Measurements from ENCODE around the gene RPS6KL1. TPM values are rescaled to one million over a fixed set of nuclear protein-coding genes. Genes with fewer than 3 reads are reported as not detected.

The RPS6KL1 gene
- total RNA-seq, 1 donor from 2014 or later, result 0.97 TPM

- no peak for DNase-seq (ENCODE audit: extremely low spot score, unreplicated experiment)
- H3K4me3 Mint-ChIP-seq (ENCODE audit: unreplicated experiment), result no peak overlapping the region
- H3K27me3 Mint-ChIP-seq (ENCODE audit: unreplicated experiment), result peaks cover 2% of the 10 kb centered on the region
- TF ChIP-seq CTCF (IDR thresholded peaks at IDR 0.05), result no peak
- no peak overlapping the region for H3K27ac Mint-ChIP-seq (ENCODE audit: unreplicated experiment)
- no peaks in the 10 kb centered on the region for H3K9me3 Mint-ChIP-seq (ENCODE audit: unreplicated experiment)
- peaks cover 25% of the 10 kb centered on the region for H3K4me1 Mint-ChIP-seq (ENCODE audit: unreplicated experiment)
- H3K36me3 Mint-ChIP-seq (ENCODE audit: unreplicated experiment), result no peaks in the 10 kb centered on the region
Measured at GRCh38 chr14:74938531-74939495, 15.8 kb upstream of the RPS6KL1 start.

- DNase-seq (ENCODE audit: extremely low spot score, unreplicated experiment), result no peak
- Mint-ChIP-seq H3K4me1 (ENCODE audit: unreplicated experiment) (peaks cover 32% of the 10 kb centered on the region), H3K4me3 (ENCODE audit: unreplicated experiment) (no peak overlapping the region), H3K27me3 (ENCODE audit: unreplicated experiment) (peaks cover 10% of the 10 kb centered on the region), H3K9me3 (ENCODE audit: unreplicated experiment) (no peaks in the 10 kb centered on the region), H3K27ac (ENCODE audit: unreplicated experiment) (no peak overlapping the region), H3K36me3 (ENCODE audit: unreplicated experiment) (no peaks in the 10 kb centered on the region)
- no peak for TF ChIP-seq CTCF (IDR thresholded peaks at IDR 0.05)
Measured at GRCh38 chr14:74937171-74937570, 14.1 kb upstream of the RPS6KL1 start.

GRCh38 chr14:74936731-74937130 is 13.7 kb upstream of the RPS6KL1 start:
- no peaks in the 10 kb centered on the region for H3K9me3 Mint-ChIP-seq (ENCODE audit: unreplicated experiment)
- peaks cover 30% of the 10 kb centered on the region for H3K4me1 Mint-ChIP-seq (ENCODE audit: unreplicated experiment)
- peaks cover 10% of the 10 kb centered on the region for H3K27me3 Mint-ChIP-seq (ENCODE audit: unreplicated experiment)
- no peak overlapping the region for H3K4me3 Mint-ChIP-seq (ENCODE audit: unreplicated experiment)
- no peaks in the 10 kb centered on the region for H3K36me3 Mint-ChIP-seq (ENCODE audit: unreplicated experiment)
- DNase-seq (ENCODE audit: extremely low spot score, unreplicated experiment), result no peak
- no peak for TF ChIP-seq CTCF (IDR thresholded peaks at IDR 0.05)
- H3K27ac Mint-ChIP-seq (ENCODE audit: unreplicated experiment), result no peak overlapping the region

- TF ChIP-seq CTCF (IDR thresholded peaks at IDR 0.05), result no peak
- Mint-ChIP-seq H3K9me3 (ENCODE audit: unreplicated experiment) (no peaks in the 10 kb centered on the region), H3K4me1 (ENCODE audit: unreplicated experiment) (peaks cover 25% of the 10 kb centered on the region), H3K36me3 (ENCODE audit: unreplicated experiment) (no peaks in the 10 kb centered on the region), H3K27me3 (ENCODE audit: unreplicated experiment) (peaks cover 10% of the 10 kb centered on the region), H3K27ac (ENCODE audit: unreplicated experiment) (no peak overlapping the region), H3K4me3 (ENCODE audit: unreplicated experiment) (no peak overlapping the region)
- DNase-seq (ENCODE audit: extremely low spot score, unreplicated experiment), result no peak
Measured at GRCh38 chr14:74936151-74936550, 13.1 kb upstream of the RPS6KL1 start.

GRCh38 chr14:74935360-74935680 is 12.3 kb upstream of the RPS6KL1 start:
- no peak for DNase-seq (ENCODE audit: extremely low spot score, unreplicated experiment)
- Mint-ChIP-seq H3K4me1 (ENCODE audit: unreplicated experiment) (peaks cover 20% of the 10 kb centered on the region), H3K27me3 (ENCODE audit: unreplicated experiment) (peaks cover 10% of the 10 kb centered on the region), H3K4me3 (ENCODE audit: unreplicated experiment) (no peak overlapping the region), H3K27ac (ENCODE audit: unreplicated experiment) (no peak overlapping the region), H3K9me3 (ENCODE audit: unreplicated experiment) (no peaks in the 10 kb centered on the region), H3K36me3 (ENCODE audit: unreplicated experiment) (no peaks in the 10 kb centered on the region)
- TF ChIP-seq CTCF (IDR thresholded peaks at IDR 0.05), result no peak
